SW480 (cell line): ENCODE results near the gene THADA.

Source experiments
- DNase-seq: peaks from one replicate; pipeline ENCODE4 v3.0.0-alpha.2; 2016; ENCODE audit warnings: low spot score

The THADA gene

DNA sequence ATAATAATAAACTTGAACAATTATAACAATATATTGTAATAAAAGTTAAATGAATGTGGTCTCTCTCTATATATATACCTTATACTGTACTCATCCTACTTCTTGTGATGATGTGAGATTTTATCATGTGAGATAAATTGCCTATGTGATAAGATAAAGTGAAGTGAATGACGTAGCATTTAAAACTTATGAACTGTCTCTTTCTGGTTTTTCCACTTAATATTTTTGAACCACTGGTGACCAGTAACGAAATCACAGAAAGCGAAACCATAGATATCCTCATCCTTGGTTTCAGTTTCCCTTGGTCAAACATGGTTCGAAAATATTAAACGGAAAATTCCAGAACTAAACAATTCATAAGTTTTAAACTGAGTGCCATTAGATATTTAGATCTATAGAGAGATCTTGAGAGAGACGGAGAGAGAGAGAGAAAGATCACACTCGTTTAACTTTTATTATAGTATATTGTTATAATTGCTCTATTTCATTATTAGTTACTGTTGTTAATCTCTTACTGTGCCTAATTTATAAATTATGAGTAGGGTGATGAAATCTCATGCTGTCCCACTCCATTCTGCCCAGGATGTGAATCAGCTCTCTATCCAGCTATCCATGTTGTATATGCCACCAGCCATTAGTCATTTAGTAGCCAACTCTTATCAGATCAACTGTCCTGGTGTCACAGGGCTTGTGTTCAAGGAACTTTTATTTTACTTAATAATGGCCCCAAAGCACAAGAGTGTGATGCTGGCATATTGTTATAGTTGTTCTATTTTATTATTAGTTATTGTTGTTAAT lies 156.8 kb downstream of the THADA start:
- no peak for DNase-seq

DNA sequence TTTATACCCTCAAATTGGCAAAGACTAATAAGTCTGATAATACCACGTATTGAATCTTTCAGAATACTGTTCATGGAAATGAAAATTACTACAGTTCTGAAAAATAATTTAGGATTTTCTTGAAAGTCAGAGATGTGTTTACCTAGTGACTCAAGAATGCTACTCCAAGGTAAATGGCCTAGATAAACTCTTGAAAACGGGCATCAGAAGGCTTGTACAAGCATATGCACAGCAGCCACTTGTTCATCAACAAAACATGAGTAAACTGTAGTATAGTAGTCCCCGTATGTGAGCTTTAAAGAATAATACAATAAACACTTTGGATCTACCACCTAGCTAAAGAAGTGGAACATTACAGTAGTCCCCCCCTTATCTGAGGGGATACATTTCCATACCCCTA lies 157.5 kb downstream of the THADA start:
- DNase-seq: no peak

DNA sequence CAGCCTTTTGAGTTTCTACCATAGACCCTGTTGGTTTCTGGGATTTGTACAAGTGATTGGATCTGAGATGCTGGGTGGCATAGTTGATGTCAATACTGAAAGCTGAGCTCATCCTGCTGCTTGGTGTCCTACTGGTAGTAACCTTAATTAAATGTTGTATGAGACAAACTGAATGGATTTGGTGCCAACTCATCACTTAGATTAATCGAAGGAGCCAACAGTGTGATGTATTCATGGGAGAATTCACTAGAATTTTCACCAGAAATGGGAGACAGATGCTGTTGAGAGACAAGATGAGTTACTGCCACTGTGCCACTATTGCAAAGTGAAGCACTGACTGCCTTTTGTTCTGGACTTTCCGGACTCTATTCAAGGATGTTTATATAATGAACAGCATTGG lies 158.5 kb downstream of the THADA start:
- DNase-seq: no peak

DNA sequence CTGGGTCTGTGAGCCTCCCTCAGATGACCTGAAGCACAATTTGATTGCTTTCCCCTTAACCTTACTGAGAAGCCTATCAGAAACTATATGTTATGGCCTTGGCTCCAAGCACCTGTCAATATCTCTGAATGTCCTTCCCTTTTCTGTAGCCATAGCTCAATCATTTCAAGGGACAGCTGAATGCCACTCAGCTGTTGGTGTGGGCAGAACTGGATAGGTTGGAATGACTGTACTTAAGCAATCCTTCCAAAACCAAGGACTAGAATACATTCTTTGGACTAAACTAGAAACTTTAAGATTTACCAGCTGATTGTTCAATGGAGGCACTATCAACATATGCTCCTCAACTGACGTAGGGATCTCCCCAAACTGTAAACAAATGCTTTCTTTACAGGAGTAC lies 159.4 kb downstream of the THADA start:
- DNase-seq: no peak

DNA sequence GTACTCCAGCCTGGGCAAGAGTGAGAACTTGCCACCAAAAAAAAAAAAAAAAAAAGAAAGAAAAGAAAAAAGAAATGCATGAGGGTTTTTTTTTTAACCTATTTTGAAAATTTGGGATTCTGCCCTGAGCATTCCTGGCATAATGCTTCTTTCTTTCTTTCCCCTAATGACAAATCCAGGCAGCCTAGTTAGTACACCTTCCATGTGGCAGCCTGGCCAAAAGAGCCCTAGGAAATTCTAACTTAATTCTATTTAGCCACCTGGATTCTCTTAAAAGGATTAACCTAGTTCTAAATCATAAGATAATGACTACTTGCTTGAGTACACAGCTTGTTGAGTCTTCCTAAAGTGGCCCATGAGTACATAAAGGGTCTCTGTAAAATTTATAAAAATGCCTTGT lies 160.1 kb downstream of the THADA start:
- no peak for DNase-seq

DNA sequence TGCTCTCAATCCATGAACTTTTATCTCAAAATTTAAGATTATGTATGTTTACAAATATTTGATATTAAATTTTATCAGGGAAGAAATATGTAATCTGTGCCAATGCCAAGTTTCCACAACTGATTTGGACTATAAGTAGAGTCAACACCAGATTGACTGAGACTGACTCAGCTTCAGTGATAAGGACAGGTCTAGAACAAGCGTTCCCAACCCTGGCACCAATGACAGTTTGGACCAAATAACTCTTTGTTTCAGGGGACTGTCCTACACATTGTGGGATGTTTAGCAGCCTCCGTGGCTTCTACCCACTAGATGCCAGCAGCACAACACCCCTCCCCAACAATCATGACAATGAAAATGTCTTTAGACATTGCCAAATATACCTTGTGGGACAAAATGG lies 165.3 kb downstream of the THADA start:
- DNase-seq: no peak

DNA sequence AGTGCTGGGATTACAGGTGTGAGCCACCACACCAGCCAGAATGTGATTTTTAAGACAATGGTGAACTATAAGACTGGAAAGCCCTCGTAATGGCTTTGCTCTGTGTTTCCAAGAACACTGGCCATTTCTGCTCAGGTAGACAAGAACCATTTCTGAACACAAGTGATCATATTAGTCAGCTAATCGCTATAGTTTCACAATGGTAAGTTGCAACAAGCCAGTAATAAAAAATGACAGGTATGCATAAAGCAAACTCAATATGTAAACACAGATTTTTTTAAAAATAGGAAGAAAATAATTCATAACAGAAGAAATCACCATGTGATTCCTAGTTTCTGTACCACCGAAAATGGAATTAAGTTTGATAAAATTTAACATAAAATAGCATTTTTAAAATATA lies 166.5 kb downstream of the THADA start:
- DNase-seq: no peak

DNA sequence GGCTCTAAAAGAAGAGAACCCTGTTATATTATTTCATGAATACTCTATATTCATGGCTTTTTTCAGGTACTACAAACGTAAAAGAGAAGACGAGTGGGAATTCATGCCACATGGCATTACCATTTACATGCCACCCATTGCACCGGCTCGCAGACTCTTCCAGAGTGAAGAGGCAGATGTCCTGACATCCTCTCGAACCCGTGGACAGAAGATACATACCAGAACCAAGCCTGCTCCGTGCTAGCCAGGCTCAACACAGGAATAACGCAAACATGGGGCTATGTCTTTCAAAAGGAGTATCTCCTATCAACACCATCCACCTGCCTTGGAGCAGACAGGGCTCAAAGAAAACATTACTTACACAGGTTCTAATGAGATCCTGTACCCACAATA lies 168.8 kb downstream of the THADA start:
- DNase-seq: no peak

DNA sequence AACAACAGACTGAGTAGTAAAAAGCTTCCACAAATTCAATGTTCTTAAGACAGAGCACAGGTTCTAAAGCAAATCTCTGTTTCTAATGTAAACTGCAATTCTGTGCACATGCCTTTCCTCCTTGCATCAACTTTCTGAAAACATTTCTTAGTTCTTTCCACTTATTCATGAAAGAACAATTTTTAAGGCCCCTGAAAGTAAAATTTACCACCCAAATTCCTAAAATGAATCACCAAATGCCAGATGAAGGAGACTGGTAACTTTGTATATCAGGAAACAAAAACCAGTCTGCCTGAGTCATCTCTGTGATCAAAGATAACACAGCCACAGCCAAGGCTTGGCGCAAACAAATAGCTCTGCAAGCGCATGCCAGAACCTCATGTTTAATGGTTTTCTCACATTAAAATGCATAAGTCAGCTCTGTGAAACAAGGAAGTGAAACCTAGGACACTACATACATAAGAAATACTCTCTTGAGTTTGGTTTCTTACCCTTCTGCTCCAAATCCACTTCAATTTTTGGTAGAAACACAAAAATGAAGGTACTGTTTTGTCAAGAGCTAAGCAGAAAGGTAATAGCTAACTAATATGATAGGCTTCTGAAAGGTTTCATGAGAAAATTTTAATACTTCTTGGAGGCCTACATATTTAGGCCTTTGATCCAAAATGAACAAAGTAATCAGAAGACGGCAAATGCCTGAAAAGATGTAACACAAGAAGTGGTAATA lies 169.4 kb downstream of the THADA start:
- DNase-seq: peak; percentile 98

DNA sequence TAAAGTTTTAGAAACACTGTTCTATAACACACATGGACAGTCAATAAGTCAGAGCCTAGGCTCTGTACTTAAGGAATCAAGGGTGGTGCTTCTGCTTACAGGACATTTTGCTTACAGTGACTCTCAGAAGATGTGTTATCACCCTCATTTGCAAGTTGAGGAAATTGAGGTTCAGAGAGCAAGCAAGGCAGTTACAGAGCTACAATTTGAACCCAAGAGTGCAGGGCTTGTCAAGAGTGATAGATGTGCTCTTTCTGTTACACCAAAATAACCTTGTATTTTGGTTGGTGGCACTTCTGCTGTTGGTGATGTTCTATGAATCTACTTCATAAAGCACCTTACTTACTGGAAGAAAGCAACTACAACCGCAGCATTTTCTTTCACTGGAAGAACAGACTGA lies 170.2 kb downstream of the THADA start:
- DNase-seq: no peak

DNA sequence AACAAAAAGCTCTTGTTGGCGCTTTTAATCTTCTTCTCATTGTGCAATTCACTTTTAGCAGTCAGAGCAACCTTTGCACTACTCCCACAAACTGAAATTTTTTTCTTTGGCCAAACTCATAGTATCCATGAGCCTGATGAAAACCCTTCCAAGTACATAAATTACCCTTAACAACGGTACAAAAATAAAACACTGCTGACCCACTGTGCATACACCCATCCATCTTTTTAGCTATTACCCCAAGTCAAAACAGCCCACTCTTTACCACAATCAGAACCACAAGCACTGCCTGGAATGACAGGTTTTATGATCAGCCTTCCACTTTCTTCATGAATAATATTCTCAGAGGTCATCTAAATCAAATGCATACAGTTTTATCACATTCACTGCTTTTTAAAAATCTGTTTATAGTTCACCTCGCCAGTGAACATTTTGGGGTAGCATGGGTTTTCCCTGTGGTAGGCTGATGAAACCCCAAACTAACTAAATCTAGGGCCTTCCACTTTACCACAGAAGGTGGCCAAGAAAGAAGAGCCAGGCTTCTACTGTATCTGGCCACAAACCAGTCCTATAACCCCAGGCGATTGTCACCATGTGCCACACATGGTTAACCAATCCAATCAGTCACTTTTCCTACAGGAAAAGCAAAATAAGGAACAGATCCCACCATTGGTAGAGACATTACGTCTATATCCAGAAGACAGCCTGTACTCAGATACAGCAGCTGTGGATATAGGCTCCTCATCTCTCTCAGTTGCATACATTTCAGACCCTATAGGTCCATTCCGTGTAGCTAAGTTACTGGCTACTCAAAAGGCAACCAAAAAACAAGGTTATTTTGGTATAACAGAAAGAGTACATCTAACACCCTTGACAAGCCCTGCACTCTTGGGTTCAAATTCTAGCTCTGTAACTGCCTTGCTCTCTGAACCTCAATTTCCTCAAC lies 171.3 kb downstream of the THADA start:
- no peak for DNase-seq

DNA sequence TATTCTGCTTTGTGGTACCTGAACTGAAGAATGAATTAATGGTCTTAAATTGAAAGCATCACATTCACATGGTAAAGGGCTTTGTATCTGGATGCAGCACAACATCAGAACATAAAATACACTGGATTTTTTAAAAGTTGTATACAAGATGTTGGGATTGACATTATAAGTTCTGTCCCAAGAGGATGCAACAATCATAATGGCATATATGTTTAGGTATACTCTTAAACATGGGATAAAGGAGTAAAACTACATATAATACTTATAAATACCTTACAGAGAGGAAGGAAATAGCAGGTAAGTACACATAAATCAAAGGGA lies 171.9 kb downstream of the THADA start:
- DNase-seq: peak; percentile 49

DNA sequence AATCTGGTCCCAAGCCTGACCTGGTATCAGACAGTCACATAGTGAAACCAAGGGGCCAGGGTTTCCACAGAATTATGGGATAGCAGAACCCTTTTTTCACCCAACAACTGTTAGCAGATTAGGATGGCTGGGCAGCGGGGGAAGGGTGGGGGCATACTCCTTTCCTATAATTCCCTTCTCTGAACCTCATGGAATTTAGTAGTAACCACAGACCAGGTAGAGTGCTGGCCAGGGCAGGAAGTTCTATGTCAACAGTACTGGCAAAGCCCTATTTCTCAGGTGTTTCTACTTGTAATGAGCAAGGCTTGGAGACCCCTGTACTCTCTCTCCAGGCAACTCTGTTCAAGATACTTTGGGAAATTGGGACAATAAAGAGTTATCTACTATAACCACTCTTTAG lies 174.6 kb downstream of the THADA start:
- DNase-seq: peak; percentile 60

DNA sequence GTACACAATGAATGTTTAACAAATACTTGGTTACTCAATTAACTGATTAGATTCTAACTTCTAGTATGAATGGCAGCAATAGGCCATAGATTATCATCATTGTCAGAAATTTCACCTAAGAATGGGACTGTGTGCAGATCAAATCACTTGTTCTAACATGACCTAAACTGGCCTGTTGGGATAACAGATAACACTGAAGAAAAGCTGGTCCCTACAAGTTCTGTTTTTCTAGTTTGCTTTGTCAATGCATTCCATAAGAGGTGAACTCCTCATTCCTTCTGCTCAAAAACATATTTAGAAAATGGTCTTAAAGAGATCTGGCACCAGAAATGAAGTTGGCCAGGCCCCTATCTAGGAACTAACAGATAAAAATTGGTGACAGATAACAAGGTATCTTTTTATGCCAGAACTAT lies 175.4 kb downstream of the THADA start:
- no peak for DNase-seq

DNA sequence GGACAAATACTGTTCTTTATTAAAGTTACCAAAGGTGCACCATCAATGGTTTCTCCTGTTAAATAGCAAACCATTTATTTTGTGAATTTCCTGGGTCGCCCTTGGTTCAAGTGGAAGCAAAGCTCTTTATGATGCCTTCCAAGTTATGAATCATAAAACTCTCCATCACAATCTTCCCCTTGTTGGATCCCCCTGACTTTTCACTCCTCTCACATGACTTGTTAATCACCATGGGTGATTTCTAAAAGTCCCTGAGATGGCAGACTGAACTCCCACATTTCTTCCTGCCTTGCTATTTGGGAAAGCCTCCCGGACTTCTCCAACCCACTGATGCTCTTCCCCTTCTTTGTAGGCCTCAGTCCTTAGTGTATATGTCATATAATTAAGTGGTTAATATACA lies 176.0 kb downstream of the THADA start:
- no peak for DNase-seq

DNA sequence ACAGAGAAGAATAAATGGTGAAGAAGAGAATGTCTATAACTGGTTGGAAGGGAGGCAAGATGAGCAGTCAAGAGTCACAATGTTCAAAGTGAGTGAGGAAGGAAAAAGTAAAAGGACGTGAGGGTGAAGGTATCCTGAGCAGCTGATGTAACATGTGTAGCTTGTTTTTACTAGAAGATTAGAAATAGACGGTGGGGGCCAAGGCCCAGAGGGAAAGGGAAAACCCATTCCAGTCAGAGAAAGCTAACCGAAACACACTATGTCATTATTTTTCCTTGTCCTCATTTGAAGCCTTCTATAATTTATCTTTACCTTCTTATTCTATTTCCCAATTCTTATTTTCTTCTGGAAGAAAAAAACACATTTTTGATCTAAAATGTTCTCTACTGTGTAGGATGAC lies 176.6 kb downstream of the THADA start:
- DNase-seq: no peak

DNA sequence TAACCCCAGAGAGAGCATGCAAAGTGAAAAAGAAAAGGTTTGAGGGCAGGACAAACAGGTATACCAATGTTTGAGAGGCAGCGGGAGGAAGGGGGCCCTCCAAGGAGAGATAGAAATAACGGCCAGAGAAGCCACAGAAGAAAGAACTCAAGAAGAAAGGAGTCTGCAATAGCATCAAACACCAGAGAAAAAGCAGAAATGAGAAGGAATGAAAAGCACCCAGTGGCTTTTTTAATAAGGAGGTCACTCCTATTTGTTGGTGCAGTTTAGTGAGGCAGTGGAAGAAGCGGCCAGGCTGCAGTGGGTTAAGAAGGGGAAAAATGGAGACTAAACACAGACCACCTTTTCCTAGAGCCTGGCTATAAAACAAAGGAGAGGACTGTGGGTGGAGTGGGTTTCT lies 177.2 kb downstream of the THADA start:
- no peak for DNase-seq

DNA sequence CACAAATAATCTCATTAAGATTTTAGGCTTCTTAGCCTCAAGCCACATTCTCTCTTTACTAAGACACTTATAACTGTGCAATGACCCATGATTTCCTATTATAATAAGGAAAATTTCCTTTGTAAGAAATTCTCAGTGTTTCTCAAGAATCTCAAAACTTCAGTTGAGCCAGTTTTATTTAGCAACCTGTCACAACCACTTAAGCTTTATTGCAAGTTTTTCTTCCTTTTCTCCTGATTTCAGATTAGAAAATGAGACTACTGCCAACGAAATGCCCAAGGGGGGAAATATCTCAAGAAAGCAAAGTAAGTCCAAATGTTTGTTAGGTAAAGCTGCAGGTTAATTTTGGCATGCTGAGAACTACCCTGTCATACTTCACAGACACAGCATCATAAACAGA lies 178.5 kb downstream of the THADA start:
- no peak for DNase-seq

DNA sequence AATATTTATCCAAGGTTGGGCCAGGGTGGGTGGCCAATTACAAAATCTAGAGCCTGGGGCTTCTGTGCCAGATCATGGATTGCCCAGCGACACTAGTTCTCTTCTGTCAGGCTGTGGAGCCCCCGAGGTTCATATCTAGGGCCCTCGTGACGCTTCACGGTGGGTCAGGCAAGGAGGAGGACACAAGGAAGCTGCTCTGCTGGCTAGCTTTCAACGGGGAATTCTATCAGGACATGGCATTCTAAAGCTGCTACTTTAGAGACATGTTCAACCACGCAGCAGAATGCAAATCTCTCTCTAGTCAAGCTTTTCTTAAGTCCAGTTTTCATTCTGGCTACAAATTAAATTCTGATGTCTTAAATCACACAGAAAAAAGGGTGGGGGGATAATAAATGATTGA lies 180.2 kb downstream of the THADA start:
- DNase-seq: no peak

DNA sequence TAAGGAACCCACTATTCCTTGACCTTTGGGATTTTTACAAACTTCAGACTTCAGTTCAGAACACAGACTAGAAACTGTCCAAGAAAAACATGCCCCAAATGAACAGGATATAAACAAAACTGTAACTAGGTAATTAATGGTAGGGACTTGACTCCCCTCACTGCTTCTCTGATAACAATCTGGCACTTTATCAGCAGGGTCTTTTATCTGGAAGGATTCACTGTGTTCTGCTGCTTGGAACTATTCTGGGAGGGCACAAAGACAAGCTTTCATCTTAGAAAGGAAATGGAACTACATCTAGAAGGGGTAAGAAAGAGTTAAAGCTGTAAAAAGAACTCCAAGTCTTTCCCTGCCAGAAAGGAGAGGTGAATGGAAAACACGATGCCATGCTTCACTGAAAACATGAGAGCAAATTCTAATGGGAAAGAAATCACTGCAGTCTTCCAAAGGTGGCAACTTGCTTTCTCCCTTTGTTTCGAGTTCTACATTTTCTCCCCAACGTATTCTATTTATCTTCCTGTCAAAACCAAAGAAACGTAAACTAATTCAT lies 181.2 kb downstream of the THADA start:
- DNase-seq: no peak

DNA sequence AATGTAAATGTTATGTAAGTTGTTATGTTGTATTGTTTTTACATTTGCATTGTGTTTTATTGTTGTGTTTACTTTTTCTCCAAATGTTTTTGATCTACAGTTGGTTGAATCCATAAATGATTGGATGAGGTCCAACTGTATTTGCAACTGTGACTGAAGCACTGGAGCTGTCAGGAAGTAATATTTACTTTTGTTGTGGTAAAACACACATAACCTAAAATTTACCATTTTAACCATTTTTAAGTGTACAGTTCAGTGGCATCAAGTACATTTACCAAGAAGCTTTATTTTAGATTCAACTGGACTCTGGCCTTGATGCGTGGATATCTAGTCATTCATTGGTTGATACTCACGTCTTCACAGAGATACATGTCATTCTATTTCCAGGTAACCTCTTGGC lies 181.8 kb downstream of the THADA start:
- no peak for DNase-seq

DNA sequence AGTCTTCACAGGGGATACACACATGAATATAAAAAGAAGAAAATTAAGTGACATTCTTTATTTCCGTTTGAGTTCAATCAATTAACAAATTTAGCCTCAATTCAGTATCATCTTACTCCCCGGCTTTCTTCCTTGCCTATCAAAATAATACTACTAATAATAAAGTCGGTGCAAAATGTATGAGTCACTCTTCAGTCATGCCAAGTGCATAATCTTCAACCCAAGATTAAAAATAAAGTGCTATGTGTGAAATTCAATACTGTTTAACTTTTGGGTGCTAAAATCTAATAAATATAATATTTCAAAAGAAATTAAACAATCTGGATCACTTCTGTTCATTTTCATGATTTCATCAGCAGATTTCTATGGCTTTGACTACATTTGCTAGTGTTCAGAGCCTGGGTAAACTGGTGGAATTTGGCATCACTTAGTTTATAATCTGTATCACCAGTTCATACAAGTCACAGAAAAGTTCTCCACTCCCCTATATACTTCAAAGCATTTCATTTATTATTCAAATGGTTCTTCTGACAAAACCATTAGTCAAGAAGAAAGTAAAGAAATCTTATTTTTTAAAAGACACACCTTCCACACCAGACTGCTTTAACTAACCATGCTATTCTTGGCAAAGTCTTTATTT lies 183.6 kb downstream of the THADA start:
- no peak for DNase-seq
